ENCODE data around the gene CUL4A.
"Not testable (repeated sequence)": the region's sequence is repeated elsewhere in the genome, so short reads cannot be mapped to it uniquely, and the experiment has no call there.

Gene CUL4A

GRCh38 chr13:113239986-113240385, 30.6 kb downstream of the CUL4A start:
- no peak for DNase-seq

DNA sequence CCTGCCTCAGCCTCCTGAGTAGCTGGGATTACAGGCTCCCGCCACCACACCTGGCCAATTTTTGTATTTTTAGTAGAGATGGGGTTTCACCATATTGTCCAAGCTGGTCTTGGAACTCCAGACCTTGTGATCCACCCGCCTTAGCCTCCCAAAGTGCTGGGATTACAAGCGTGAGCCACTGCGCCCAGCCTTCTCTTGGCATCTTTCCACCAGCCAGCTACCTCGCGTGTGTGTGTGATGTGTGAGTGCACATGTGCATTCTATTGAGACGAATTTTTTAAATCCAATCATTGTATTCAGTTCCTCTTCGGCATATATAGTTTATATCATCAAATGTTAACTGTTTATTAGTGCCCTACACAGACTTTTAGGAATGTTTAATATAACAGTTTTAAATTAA, 32.2 kb downstream of the CUL4A start:
- not testable (repeated sequence) for DNase-seq

GRCh38 chr13:113243847-113244246, 34.4 kb downstream of the CUL4A start:
- no peak for DNase-seq

- DNase-seq = no peak
Measured at GRCh38 chr13:113245849-113246796, 36.7 kb downstream of the CUL4A start.

DNA sequence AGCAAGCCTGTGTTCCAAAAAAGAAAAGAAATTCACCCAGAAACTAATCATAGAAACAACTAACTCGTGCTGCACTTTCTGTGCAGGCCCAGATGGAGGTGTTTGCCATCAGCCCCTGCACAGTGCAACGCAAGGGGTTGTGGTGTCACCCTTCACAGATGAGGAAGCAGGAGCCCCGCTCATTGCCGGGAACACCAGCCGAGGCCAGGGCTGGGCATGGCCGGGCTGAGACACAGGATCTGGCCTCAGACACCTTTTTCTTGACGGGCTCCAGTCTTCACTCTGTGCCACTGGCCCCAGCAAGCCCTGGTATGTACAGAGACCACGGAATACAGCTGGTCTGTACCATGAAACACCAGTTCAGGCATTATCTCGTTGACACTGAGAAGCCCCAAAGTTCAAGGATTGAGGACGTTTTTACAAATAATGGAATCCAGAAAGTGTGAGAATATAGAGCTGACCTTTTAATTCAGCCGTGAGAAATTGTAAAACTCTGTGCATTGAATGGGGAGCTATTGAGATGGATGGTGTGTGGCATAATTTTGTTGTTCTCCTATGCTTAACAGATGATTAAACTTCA, 43.2 kb downstream of the CUL4A start:
- no peak for DNase-seq

GRCh38 chr13:113257908-113258307, 48.5 kb downstream of the CUL4A start:
- not testable (repeated sequence) for DNase-seq

- no peak for DNase-seq
Measured at GRCh38 chr13:113258321-113259054, 49.1 kb downstream of the CUL4A start.

- no peak for DNase-seq
Measured at GRCh38 chr13:113260996-113261395, 51.6 kb downstream of the CUL4A start.

DNA sequence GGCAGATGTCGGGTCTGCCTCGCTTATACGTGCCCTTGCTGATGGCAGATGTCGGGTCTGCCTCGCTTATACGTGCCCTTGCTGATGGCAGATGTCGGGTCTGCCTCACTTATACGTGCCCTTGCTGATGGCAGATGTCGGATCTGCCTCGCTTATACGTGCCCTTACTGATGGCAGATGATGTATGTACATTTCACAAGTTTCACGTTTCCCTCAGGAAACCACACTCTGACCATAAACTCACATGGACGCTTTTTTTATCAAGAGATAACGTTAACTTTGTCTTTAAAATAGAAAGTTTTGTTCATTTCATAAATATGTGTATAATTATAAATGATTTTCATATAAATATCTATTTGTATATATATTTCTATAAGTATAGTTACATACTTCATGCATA, 53.6 kb downstream of the CUL4A start:
- not testable (repeated sequence) for DNase-seq

DNA sequence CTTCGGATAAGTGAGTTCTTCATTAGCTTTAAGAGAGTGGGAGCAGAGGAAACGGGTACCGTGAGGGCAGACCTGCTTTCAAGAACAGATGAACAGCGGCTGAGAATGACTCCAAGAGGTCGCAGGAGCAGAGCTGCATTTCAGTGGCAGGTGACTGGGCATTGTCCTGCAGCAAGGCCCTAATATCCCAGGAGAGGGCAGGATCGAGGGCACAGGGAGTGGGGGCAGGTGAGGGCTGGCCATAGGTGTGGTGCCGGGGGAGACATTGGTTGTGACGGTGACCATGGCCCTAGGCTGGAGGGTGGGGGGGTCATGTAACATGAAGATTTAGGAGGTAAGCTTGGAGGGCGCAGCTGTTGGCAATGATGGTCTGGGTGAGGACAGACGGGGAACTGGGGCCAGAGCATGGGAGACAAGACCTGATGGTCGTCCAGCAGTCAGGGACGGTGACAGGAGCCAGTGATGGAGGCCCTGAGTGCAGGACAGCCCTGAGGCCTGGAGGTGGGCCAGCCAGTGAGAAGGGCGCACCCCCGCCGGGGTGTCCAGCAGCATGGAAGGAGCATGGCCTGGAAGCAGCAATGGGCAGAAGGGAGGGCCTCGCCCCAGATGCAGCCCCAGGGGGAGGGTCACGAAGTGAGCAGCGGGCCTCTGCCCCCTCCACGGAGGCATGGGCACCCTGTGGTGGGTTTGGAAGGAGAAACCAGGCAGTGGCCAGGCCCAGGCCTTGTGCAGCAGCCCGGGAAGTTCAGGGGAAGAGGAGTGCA, 58.4 kb downstream of the CUL4A start:
- no peak for DNase-seq

DNA sequence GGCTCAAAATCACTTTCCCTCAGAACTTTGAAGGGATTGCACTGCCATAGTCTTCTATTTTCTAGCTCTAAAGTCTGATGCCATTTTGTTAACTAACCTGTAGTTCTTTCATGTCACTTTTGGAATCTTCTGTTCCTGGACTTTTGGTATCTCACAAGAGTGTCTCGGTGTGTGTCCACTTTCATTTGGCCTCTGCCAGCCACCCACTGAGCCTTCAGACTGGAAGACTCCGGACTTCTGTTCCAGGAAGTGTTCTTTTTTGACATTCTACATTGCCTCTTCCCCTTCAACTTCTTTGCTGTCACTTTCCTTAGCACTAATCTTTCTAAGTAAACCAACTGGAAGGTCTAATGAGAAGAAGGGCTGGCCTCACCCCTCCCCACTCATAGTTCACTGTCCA, 62.6 kb downstream of the CUL4A start:
- no peak for DNase-seq

DNA sequence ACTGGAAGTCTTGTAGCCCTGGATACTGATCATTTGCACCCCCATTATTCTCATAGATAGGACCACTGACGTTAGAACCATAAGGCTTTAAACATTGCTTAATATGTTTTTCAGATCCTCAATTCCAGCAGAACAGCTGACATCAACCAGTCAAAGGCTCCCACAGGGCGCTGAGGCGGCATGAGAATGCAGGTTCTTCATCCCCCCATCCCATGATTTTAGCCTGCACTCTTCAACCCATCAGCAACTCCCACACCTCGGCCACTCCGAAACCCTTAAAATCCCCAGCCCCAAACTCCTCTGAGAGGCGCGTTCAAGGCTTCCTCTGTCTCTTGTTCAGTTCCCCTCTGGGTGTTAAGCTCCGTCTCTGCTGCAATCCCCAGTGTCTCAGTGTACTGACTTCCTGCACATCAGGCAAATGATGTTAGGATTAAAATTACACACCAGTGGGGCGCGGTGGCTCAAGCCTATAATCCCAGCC, 63.3 kb downstream of the CUL4A start:
- DNase-seq = no peak

GRCh38 chr13:113273321-113273720, 63.9 kb downstream of the CUL4A start:
- DNase-seq = no peak

DNA sequence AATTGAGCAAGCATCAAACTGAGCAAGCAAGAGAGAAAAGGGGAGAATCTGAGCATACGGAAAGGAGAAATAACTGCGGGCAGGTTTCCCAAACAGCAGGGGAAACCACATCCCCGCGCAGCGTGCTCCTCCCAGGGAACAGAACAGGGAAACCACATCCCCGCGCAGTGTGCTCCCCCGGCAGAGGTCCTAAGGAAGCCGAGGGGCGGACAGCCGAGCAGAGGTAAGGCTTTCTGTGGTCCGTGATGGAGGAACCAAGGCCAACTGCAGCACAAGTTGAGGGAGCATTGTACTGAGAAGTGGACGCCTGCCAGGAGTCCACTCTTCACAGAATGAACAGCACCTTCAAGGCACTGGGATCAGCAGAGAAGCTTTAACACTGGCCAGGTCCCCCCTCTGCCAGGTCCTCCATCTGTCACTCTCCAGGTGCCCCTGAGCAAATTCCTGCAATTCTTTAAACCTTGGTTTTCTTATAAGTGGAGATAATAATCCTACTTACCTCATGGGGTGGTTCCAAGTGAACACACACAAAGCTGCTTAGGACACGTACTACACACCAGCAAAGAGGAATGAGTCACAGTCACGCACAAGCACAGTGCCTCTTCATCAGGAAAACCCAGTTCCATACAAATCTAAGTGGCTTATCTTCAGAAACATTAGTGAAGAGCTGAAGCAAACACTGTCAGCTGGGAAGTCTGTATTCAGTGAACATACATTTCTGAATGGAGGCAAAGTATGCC, 64.6 kb downstream of the CUL4A start:
- no peak for DNase-seq

GRCh38 chr13:113274721-113275120, 65.3 kb downstream of the CUL4A start:
- DNase-seq = no peak

GRCh38 chr13:113275387-113275786, 66.0 kb downstream of the CUL4A start:
- peak; percentile 29 to 33 for DNase-seq

GRCh38 chr13:113280126-113280525, 70.7 kb downstream of the CUL4A start:
- DNase-seq = no peak

DNA sequence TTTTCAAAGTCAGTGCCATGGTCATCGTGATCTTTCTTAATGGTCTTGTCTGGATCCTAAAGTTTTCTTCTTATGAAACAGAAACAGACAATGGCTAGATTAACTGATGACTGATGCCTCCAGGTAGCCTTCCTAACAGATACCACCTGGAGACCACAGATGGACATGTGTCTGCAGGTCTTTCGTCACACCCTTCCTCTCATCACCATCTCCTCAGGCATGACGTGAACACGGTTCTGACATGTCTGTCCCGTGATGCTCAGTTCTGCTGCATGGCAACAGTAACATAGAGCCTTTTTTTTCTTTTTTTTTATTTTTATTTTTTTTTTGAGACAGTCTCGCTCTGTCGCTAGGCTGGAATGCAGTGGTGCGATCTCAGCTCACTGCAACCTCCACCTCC, 74.5 kb downstream of the CUL4A start:
- DNase-seq = no peak

DNA sequence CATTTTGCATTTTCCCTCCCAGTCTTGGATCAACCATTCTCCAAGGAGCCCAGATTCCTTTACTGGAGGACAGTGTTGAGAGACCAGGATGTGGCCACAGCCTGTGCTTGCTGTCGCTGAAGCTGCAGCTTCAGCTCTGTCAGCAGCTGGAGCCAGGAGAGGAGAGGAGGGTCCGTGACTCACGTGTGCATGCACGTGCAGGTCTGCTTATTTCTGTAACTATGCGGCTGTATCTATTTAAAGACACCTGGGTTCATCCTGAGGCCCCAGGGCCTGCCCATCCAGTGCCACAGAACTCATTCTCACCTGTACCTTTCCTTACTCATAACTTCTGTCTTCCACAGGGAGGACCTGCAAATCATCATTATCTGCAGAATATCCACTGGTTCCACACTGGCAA, 79.5 kb downstream of the CUL4A start:
- no peak for DNase-seq

DNA sequence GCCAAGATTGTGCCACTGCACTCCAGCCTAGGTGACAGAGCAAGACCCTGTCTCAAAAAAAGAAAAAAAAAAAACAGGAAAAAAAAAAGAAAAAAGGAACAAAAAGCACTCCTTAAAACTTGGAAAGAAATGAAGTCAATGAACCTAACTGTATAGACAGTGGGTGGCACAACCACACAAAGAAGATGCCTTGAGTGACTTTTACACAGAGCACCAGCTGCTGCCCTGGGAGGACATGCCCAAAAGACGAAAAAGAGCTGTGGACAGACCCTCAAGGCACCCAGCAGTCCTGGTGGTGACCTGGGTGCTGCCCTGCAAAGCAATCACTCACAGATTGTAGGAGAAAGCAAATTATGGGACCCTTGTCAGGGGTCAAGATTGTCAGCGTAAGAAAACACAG, 81.7 kb downstream of the CUL4A start:
- no peak for DNase-seq

DNA sequence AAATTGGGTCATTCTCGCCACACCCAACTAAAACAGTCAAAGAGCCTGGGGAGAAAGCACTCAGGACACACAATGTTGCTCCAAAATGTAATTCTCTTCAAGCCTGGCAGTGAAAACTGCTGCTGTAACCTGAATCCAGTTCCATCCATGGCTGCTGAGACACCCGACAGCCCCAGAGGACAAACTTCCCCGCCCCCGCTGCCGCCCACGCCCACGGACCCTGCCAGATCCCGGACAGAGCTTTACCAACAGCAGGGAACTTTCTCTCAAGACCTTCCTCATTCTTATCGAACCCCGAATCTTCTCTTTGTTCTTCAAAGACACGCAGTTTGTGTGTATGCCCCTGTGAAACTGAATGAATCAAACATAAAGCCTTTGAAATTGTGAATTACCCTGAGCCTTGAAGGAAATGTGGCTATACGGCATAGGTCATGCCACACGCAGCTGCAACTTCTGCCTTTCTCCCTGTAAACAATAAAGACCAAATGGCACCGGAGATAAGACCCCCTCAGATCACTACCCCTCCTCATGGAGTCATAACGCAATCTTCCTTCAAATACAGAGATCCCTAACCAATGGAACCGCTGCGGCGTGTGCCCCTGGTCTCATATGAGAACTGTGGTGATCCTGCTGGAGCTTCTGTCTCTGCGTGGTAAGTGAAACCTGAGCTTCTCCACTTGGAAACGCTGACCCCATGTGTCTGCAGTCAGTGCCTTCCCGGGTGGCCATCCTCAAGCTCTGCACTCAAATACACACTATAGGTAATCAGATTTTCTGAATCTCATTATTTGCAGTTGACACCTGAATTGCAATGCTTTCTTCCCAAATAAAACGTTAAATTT, 82.8 kb downstream of the CUL4A start:
- DNase-seq = peak in 1 of 2 donors; percentile 11
